LNCAP (cell line): ENCODE data around the gene JAKMIP2.

Experiments used
- TF ChIP-seq, protein P1 (sequence below): fragments of 450-650 bp; IDR thresholded peaks from 2 replicates; pipeline ENCODE4 v1.5.1; 2017; ENCODE audit warnings: mild to moderate bottlenecking

JAKMIP2 gene

GRCh38 chr5:147639321-147639720, 143.2 kb downstream of the JAKMIP2 start:
- TF ChIP-seq, protein P1, sequence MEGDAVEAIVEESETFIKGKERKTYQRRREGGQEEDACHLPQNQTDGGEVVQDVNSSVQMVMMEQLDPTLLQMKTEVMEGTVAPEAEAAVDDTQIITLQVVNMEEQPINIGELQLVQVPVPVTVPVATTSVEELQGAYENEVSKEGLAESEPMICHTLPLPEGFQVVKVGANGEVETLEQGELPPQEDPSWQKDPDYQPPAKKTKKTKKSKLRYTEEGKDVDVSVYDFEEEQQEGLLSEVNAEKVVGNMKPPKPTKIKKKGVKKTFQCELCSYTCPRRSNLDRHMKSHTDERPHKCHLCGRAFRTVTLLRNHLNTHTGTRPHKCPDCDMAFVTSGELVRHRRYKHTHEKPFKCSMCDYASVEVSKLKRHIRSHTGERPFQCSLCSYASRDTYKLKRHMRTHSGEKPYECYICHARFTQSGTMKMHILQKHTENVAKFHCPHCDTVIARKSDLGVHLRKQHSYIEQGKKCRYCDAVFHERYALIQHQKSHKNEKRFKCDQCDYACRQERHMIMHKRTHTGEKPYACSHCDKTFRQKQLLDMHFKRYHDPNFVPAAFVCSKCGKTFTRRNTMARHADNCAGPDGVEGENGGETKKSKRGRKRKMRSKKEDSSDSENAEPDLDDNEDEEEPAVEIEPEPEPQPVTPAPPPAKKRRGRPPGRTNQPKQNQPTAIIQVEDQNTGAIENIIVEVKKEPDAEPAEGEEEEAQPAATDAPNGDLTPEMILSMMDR, result no peak

DNA sequence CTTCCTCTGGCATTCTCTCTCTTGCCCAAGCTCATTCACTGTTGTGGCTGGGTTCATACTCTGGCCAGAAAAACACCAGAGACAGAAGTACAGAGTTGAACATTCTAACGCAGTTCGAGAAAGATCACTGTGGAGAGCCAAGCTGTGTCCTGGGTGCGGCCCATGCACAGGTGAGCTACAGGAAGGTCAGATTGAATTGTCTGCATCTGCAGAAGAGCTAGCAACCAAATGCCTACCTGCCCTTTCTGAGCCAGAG, 145.9 kb downstream of the JAKMIP2 start:
- TF ChIP-seq, protein P1, result no peak

DNA sequence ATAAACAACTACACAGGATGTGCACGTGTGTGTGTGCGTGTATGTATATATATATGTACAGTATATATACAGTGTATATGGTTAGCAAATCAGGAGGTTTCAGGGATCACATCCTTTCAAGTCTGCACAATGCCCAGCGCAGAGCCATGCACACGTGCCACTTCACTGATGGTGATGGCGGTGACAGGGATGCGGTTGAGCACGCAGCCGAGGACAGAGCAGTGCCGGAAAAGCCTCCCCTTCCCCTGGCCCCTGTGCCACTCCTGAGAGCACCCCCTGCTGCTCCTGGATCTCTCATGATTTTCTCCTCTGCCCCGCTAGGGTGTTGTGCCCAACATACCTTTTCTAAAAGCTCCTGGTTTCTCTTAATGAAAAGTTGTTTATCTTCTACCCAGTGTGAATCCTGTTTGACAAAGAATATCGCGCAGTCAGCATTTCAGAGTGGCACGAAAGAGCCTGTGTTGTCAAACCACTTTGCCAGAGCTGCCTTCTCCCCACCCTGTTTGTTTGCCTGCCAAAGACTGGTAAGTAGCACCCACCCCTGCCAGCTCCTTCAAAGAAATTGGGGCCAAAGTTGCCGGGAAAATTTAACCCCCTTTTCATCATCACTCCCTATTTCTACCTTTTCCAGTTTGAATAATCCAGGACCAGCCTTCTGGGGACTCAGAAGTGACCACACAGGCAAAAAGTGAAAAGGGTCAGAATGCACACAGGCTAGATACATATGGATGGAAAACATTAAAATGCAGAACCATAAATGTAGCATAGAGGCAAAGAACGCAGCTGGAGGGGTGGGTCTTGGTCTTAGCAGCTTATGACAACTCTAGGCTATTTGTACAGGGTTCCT, 146.4 kb downstream of the JAKMIP2 start:
- TF ChIP-seq, protein P1, result no peak

DNA sequence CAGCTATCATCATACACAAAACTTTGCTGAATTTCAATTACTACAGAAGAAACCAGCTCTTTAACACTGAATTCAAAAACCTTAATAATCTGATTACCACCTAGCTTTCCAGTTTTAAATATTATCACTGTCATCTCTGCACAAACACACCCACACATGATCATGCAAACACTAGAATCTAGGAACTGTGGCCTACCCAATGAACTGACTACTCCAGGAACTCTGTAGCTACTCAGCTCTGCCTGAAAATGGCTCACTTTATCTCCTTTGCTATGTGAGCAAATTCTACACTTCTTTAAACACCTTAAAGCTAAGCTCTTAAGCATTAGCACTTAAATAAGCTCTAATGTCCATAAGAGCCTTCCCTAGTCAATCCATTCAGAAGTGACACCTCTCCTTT, 149.4 kb downstream of the JAKMIP2 start:
- TF ChIP-seq, protein P1, result no peak

DNA sequence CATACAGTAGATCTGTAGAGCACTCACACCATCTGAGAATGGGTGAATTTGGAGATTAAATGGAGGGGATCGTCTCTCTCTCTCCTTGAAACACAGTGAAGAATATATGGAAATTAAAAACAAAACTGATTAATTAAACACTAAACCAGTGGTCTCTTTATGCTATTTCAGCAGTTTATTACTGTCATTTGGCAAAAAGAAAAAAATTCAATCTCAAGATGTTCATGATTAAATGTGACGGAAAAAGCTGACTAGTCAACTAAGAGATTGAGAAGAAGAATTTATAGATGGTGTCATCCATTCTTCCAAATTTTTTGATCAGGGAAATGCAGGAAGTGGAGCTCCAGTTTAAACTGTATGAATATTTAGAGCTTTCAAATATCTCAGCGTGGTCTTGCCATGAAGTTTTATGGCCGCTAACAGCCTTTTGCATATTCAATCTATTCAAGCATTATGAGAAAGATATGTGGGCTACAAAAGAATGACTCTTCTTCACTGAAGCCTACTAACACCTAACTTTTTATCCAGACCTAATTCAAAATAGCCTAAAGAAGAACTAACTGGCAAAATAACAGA, 151.0 kb downstream of the JAKMIP2 start:
- TF ChIP-seq, protein P1, result no peak

- TF ChIP-seq, protein P1, result no peak
Observed at GRCh38 chr5:147629196-147629595, 153.3 kb downstream of the JAKMIP2 start.

DNA sequence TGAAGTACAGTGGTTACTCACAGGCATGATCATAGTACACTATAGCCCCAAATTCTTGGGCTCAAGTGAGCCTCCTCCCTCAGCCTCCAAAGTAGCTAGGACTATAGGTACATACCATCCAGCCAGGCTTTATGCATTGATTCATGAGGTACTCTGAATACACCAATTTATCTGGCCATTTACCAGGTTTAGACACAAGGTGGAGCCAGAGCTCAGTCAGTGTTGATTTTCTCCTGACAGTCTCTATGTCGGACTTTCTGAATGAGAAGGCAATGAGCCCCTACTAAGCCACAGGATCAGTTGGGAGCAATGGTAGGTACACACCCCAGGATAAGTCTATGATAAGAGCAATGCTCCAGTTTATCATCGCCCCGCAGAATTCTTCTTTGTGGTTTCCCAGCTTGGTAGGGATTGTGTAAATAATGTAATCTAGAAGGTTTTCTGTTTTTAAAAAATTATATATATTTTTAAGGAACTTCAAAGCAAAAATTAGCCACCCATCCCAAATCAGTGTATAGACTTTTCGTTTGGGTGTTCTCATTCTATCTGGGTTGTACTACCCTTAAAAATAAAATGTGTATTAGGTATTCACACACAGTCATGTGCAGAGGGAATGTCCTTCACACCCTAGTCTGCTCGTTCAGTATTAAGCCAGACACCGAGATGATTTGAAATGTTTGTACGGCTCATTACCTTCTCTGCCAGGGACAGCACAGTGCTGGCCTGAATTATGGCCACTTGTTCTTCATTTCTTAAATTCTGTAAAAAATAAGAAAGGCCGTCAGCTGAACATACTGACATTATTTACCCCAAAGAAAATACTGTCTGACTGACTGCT, 154.3 kb downstream of the JAKMIP2 start:
- TF ChIP-seq, protein P1, result peak; percentile 75
